ENCODE measurements around the gene PAM. TPM values are rescaled to one million over a fixed set of nuclear protein-coding genes. Genes with fewer than 3 reads are reported as not detected.

PAM gene
- total and polyA plus RNA-seq, 2 of the 8 experiments (the other 6 are each of a cell fraction or from before 2014, with no cell fraction given) = 30.4 to 67.8 TPM

DNA sequence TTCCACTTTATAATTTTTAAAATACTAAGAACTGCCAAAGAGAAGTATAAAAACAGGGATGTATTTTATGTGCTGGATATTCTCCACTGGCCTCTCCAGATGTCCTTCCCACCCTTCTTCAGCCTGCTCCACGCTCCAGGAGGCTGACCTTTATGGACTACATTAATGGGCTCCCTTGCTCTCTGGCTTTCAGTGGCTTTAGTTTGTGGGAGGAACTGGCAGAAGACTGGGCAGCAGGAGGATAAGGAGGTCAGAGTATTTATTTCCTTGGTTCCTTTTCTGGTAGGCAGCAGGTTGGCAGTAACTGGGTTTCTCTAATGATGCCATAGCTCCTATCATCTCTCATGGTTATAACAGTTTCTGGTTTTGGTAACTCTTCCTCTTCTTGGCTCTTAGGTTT lies 133.9 kb downstream of the PAM start:
- Histone ChIP-seq H4K20me1 (replicated peaks in 1 of 2; ENCODE audit: control insufficient read depth in 1 of 2, insufficient read depth in 2 of 2, low read length in 2 of 2) (no peaks in the 10 kb centered on the region), H4K8ac (ENCODE audit: extremely low read depth, insufficient read depth, low read length) (no peak overlapping the region), H3K79me1 (ENCODE audit: low read depth, low read length) (no peaks in the 10 kb centered on the region; the same call in 1 of the 2 replicates), H3K23ac (ENCODE audit: insufficient read length) (no peak overlapping the region), H2BK20ac (ENCODE audit: low read length) (no peak overlapping the region), H3K14ac (ENCODE audit: insufficient read length) (no peak overlapping the region), H3K4ac (replicated peaks; ENCODE audit: insufficient read length, low read depth, low read length) (no peak overlapping the region), H3K79me2 (ENCODE audit: control insufficient read depth in 1 of 2, insufficient read depth in 2 of 2, low read length in 2 of 2) (no peaks in the 10 kb centered on the region), H3K23me2 (ENCODE audit: low read depth, low read length) (no peaks in the 10 kb centered on the region; the same call in 1 of the 2 replicates), H3K4me2 (ENCODE audit: insufficient read depth in 1 of 2, low read depth in 2 of 2, low read length in 2 of 2) (no peak overlapping the region), H3K9ac (replicated peaks in 1 of 4; ENCODE audit: extremely low read depth in 1 of 4, low read depth in 3 of 4, low read length in 3 of 4) (no peak overlapping the region), H3K56ac (replicated peaks; ENCODE audit: insufficient read length, low read depth, low read length) (no peak overlapping the region), H4K5ac (ENCODE audit: insufficient read length, low read depth, low read length) (no peak overlapping the region), H3K9me3 (ENCODE audit: insufficient read depth in 2 of 2, low read depth in 1 of 2, low read length in 1 of 2) (no peaks in the 10 kb centered on the region), H2AFZ (ENCODE audit: low read length) (no peak overlapping the region), H4K91ac (replicated peaks; ENCODE audit: insufficient read length, low read length) (no peak overlapping the region), H2BK5ac (ENCODE audit: low read depth, low read length) (no peak overlapping the region), H2BK120ac (replicated peaks; ENCODE audit: low read depth, low read length) (no peak overlapping the region), H3K36me3 (ENCODE audit: control insufficient read depth in 2 of 4, insufficient read depth in 4 of 4, low read length in 3 of 4) (no peaks in the 10 kb centered on the region), H3K4me1 (replicated peaks in 1 of 4; ENCODE audit: control insufficient read depth in 3 of 4, insufficient read depth in 4 of 4, low read length in 3 of 4) (no peaks in the 10 kb centered on the region), H3K27ac (ENCODE audit: low read depth, low read length) (no peak overlapping the region), H2BK12ac (ENCODE audit: low read depth, low read length) (no peak overlapping the region), H2BK15ac (ENCODE audit: low read length) (no peak overlapping the region), H3K4me3 (ENCODE audit: extremely low read depth in 1 of 4, insufficient read depth in 2 of 4, low read depth in 3 of 4, low read length in 4 of 4) (no peak overlapping the region), H3K18ac (ENCODE audit: extremely low read depth, low read length) (no peak overlapping the region), H2AK5ac (ENCODE audit: low read depth, low read length) (no peak overlapping the region), H3K27me3 (replicated peaks in 1 of 4; ENCODE audit: control insufficient read depth in 3 of 4, extremely low read depth in 1 of 4, insufficient read depth in 3 of 4, low read length in 3 of 4) (no peaks in the 10 kb centered on the region)
- POLR2A ChIA-PET (ENCODE audit: partially characterized antibody) = no interaction called here
- FAIRE-seq (no peak), DNase-seq (ENCODE audit: low read depth in 1 of 2, low spot score in 2 of 2) (no peak)
- CTCF ChIA-PET (ENCODE audit: partially characterized antibody) = no interaction called here
- 85% methylated on average over 1 of the region's 1 CpG; no CpG with 5 or more reads in 1 of the 2 experiments for WGBS, 2 experiments (ENCODE audit: extremely low coverage in 1 of 2, insufficient coverage in 1 of 2, insufficient read length in 1 of 2, insufficient replicate concordance in 2 of 2, low coverage in 1 of 2, low lambda C conversion rate in 2 of 2, missing lambda C conversion rate in 1 of 2)
- no peak for TF ChIP-seq JUN (IDR thresholded peaks at IDR 0.05; ENCODE audit: low read depth, low read length)
- TF ChIP-seq TAF7 (optimal IDR thresholded peaks at IDR 0.05; ENCODE audit: borderline replicate concordance, low read depth, low read length) = no peak
- TF ChIP-seq HDAC2 (IDR thresholded peaks at IDR 0.05; ENCODE audit: borderline replicate concordance in 1 of 2, low read depth in 2 of 2, low read length in 2 of 2) = no peak
- TF ChIP-seq POLR2AphosphoS5 (IDR thresholded peaks at IDR 0.05; ENCODE audit: low read depth, low read length) = no peak
- no peak for TF ChIP-seq RXRA (IDR thresholded peaks at IDR 0.05; ENCODE audit: insufficient read depth, low read depth, low read length)
- no peak for TF ChIP-seq TAF1 (IDR thresholded peaks at IDR 0.05; ENCODE audit: low read depth, low read length)
- TF ChIP-seq, protein P1, sequence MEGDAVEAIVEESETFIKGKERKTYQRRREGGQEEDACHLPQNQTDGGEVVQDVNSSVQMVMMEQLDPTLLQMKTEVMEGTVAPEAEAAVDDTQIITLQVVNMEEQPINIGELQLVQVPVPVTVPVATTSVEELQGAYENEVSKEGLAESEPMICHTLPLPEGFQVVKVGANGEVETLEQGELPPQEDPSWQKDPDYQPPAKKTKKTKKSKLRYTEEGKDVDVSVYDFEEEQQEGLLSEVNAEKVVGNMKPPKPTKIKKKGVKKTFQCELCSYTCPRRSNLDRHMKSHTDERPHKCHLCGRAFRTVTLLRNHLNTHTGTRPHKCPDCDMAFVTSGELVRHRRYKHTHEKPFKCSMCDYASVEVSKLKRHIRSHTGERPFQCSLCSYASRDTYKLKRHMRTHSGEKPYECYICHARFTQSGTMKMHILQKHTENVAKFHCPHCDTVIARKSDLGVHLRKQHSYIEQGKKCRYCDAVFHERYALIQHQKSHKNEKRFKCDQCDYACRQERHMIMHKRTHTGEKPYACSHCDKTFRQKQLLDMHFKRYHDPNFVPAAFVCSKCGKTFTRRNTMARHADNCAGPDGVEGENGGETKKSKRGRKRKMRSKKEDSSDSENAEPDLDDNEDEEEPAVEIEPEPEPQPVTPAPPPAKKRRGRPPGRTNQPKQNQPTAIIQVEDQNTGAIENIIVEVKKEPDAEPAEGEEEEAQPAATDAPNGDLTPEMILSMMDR (IDR thresholded peaks at IDR 0.05; ENCODE audit: control extremely low read depth in 1 of 3, insufficient read depth in 1 of 3, low read depth in 1 of 3, low read length in 3 of 3) = no peak
- TF ChIP-seq SUZ12 (IDR thresholded peaks at IDR 0.05; ENCODE audit: low read length) = no peak
- no peak for TF ChIP-seq SIRT6 (IDR thresholded peaks at IDR 0.05; ENCODE audit: low read length)
- TF ChIP-seq, protein P2, sequence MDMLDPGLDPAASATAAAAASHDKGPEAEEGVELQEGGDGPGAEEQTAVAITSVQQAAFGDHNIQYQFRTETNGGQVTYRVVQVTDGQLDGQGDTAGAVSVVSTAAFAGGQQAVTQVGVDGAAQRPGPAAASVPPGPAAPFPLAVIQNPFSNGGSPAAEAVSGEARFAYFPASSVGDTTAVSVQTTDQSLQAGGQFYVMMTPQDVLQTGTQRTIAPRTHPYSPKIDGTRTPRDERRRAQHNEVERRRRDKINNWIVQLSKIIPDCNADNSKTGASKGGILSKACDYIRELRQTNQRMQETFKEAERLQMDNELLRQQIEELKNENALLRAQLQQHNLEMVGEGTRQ (IDR thresholded peaks at IDR 0.05; ENCODE audit: low read length) = no peak
- no peak for TF ChIP-seq GTF2F1 (IDR thresholded peaks at IDR 0.05; ENCODE audit: borderline replicate concordance, low read depth, low read length)

Data from H1 (cell line).